Liver (tissue), 4 donors: ENCODE results near the gene ADAD1. TPM values are rescaled to one million over a fixed set of nuclear protein-coding genes. Genes with fewer than 3 reads are reported as not detected.

Experiments
- polyA plus RNA-seq, 2 donors: library from polyadenylated mRNA; stranded (reverse) in 1 of 2; unstranded in 1 of 2; fragments of 200-250 nt in 1 of 2; fragments of >200 nt in 1 of 2; fragmentation: Nextera tagmentation in 1 of 2; extraction: Ambion mirVana in 1 of 2; gene quantifications; one replicate each; pipeline versions ENCODE4 v1.2.1 to v1.2.3, GENCODE V29; 2013 to 2015
- total RNA-seq, 2 donors: library from RNA; depleted of rRNA; stranded (reverse); fragments of >200 nt; gene quantifications; one replicate each; pipeline ENCODE4 v1.2.3, GENCODE V29; 2014
- donor health status: healthy.
- donor health status: healthy.
- donor health status: healthy.

The ADAD1 gene
- total and polyA plus RNA-seq, 4 donors, result not detected

Other genes with a start within 250 kb of the ADAD1 start
- 10 to 100 TPM; 38.5 to 70.9 TPM for gene BLTP1, start 226.7 kb upstream of the ADAD1 start, total RNA-seq
- 10 to 100 TPM; 10.6 to 12.0 TPM for gene BLTP1, start 226.7 kb upstream of the ADAD1 start, polyA plus RNA-seq
- gene IL2, start 77.7 kb downstream of the ADAD1 start, total RNA-seq, result not detected
- gene IL2, start 77.7 kb downstream of the ADAD1 start, polyA plus RNA-seq, result not detected
- gene IL21, start 242.1 kb downstream of the ADAD1 start, total RNA-seq, result not detected
- not detected for gene IL21, start 242.1 kb downstream of the ADAD1 start, polyA plus RNA-seq